HEK293T (cell line): ENCODE results near the gene ANKDD1B.

Experiments
- ARNT ChIP-seq: fragments of 450-650 bp; IDR thresholded peaks from 2 replicates; pipeline ENCODE4 v1.6.1; 2017; ENCODE audit warnings: mild to moderate bottlenecking
- FOXA1 ChIP-seq: fragments of 450-650 bp; IDR thresholded peaks from 2 replicates; pipeline ENCODE4 v1.6.1; 2016; ENCODE audit warnings: mild to moderate bottlenecking
- HDGF ChIP-seq: fragments of 450-650 bp; IDR thresholded peaks from 2 replicates; pipeline ENCODE4 v1.6.1; 2017; ENCODE audit warnings: antibody characterized with exemption, borderline replicate concordance
- L3MBTL2 ChIP-seq: fragments of 450-650 bp; conservative IDR thresholded peaks from 2 replicates; pipeline ENCODE4 v1.6.1; 2016; ENCODE audit warnings: mild to moderate bottlenecking
- SUZ12 ChIP-seq: fragments of 450-650 bp; IDR thresholded peaks from 2 replicates; pipeline ENCODE4 v1.6.1; 2016; ENCODE audit warnings: mild to moderate bottlenecking

- TF ChIP-seq FOXA1 (no peak), L3MBTL2 (no peak), SUZ12 (no peak), HDGF (no peak), ARNT (no peak)
These were observed 52.5 kb downstream of the ANKDD1B start for GRCh38 chr5:75663579-75664284.
